D721Med (cell line): Measurements from ENCODE around the gene KNDC1.

Experiments
- DNase-seq: peaks from one replicate; pipeline ENCODE4 v3.0.0; 2011; ENCODE audit warnings: low spot score; ENCODE audit not compliant: insufficient read length
- FAIRE-seq: peaks from 2 replicates; lab custom pipeline; 2011; peaks lifted over from hg19 to GRCh38; lab: Jason Lieb, UNC
- TF ChIP-seq, protein P1 (sequence below): IDR thresholded peaks from 2 replicates; pipeline ENCODE4 v1.5.1; 2012; ENCODE audit warnings: mild to moderate bottlenecking, control low read depth; ENCODE audit not compliant: insufficient read depth; ENCODE audit errors: missing control alignments

KNDC1 gene

DNA sequence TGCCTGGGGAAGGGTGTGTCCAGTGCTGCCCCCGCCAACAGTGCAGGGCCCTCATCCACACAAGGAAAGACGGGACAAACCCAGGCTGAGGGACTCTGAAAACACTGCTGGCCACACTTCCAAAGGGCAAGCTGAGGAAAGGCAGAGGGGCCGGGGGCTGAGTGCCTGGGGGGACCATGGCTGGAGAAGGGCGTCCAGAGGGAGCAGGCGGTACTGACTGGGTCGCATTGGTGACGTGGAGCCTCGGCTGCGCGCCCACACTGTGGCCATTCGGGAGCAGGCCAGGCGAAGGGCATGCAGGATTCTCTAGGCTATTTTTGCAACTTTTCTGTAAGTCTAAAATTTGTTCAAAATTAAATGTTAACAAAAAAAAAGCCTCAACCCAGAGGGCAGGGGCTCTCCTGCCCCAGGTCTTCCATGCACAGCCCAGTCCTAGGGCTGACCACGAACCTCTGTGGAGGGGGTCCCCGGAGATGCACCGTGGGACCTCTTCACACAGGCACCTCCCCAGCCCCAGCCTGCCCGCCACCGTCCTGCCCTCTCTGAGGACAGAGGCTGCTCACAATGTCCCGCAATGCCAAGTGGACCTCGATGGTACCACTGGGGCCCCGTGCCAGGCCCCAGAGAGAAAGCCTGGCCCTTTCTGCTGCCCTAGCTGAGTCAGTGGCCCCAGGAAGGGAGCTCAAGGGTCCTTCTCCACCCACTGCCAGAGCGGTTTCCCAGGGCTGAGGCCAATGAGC is 106.2 kb downstream of the KNDC1 start:
- TF ChIP-seq, protein P1, sequence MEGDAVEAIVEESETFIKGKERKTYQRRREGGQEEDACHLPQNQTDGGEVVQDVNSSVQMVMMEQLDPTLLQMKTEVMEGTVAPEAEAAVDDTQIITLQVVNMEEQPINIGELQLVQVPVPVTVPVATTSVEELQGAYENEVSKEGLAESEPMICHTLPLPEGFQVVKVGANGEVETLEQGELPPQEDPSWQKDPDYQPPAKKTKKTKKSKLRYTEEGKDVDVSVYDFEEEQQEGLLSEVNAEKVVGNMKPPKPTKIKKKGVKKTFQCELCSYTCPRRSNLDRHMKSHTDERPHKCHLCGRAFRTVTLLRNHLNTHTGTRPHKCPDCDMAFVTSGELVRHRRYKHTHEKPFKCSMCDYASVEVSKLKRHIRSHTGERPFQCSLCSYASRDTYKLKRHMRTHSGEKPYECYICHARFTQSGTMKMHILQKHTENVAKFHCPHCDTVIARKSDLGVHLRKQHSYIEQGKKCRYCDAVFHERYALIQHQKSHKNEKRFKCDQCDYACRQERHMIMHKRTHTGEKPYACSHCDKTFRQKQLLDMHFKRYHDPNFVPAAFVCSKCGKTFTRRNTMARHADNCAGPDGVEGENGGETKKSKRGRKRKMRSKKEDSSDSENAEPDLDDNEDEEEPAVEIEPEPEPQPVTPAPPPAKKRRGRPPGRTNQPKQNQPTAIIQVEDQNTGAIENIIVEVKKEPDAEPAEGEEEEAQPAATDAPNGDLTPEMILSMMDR: no peak
- FAIRE-seq: no peak

DNA sequence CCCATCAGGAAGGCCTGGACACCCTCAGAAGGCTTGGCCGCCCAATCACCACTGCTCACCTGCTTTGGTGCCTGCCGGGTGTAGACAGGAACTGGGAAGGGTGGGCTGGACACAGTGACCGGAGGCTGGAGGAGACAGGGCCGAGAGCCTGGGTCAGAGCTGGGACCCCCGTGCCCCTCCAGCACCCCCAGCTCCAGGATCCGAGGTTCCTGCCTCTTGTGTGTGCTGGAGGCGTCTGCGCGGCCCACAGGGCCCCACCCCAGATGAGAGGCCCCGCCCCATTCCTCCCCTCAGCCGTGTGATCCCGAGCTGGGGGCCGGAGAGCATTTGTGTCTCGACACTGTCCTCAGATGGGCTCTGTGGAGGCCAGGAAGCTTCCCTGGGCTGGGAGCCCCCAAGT is 107.3 kb downstream of the KNDC1 start:
- TF ChIP-seq, protein P1: no peak
- FAIRE-seq (no peak), DNase-seq (no peak)

More for the DNA sequence above, 106.2 kb downstream of the KNDC1 start:
- DNase-seq: no peak

DNA sequence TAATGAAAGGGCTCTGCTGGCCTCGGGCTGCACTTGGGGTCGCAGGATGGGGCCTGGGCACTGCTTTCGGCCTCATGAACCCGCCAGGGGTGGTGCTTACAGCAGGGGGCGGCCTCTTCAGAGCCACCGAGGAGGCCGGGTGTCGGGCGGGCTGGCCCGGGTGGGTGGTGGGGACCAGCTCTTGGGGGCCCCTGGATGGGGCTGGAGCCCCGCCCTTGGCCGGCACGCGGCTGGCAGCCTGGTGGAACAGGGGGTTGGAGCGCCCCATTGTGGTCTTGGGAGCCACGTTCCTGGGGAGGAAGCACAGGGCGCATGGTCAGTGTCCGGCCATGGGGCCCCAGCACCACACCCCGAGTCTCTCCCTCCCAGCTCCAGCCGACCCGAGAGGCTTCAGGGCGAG is 107.8 kb downstream of the KNDC1 start:
- TF ChIP-seq, protein P1: no peak
- DNase-seq: no peak
- FAIRE-seq: no peak

DNA sequence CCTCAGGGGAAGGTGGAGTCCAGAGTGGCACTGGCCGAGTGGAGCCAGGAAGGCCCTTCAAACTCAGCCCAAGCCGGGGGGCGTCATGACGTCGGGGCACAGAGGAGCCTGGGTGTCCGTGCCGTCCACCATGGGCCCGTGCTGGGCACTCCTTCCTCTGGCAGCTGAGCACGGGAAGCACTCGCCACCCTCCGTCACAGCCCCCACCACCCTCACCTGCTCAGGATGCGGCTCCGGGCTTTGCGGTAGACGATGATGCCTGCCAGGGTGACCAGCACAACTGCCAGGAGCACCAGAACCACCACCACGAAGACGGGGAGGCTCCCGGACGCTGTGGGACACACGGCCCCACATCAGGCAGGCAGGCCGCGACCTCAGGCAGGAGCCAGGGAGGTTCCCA is 108.5 kb downstream of the KNDC1 start:
- FAIRE-seq (no peak), DNase-seq (no peak)
- TF ChIP-seq, protein P1: no peak

DNA sequence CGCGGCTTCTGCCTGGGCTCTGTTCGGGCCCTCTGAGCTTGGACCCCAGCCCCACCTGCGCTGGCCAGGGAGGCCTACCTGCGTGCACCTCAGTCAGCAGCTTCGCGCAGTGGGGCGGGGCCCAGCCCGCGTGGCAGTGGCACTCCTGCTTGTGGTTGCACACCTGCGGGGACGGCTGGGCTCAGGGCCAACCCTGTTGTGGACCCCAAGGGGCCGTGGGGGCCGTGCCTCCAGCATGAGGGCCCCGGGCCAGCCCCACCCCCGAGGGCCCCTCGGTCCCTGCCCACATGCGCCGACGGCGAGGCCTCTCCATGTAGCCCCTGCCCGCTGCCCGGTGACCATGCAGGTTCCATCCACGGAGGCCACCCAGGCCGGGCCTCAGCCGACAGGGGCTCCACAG is 109.3 kb downstream of the KNDC1 start:
- TF ChIP-seq, protein P1: no peak
- no peak for FAIRE-seq
- no peak for DNase-seq

DNA sequence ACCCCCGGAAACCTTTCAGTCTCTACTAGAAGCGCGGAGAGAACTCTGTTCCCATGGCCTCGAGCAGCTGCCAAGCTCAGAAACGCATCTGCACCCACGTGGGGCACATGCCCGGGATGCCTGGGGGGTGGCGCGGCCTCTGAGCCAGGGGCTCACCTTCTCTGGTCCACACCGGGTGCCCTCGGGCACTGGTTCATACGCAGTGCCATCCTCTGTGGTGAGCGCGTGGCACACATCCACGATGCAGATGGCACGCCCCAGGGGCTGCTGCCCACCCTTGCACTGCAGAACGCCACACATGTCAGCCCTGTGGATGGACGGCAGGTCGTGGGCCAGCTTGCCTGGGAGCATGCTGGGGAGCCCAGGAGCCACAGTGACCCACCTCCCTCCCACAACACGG is 110.2 kb downstream of the KNDC1 start:
- FAIRE-seq: no peak
- DNase-seq: no peak
- TF ChIP-seq, protein P1: no peak

DNA sequence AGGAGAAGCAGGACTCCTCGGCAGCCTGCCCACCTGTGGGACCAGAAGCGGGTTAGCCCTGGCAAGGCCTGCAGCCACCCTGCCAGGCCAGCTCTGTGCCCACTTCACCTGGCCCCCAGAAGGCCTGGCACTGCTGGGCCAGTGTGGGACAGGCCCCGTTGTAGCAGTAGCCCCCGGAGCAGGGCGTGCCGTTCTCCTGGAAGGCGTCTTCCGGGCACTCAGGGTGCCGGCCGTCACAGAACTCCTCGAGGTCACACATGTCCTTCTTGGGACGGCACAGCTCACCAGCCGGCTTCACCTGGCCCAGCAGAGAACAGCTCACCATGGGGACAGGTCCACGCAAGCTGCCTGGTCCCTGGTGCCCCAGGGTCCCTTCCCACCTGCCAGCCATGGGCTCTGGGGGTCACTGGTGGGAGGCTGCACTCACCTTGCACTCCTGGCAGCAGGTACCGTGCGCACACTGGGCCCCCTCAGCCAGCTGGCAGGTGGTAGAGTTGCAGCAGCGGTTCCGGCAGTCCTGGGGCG is 110.8 kb downstream of the KNDC1 start:
- DNase-seq: no peak
- FAIRE-seq: no peak
- TF ChIP-seq, protein P1: no peak
